HG03097 (cell line): ENCODE measurements around the gene HMCN2.
"Not testable (repeated sequence)": the region's sequence is repeated elsewhere in the genome, so short reads cannot be mapped to it uniquely, and the experiment has no call there.

Experiments used
- ATAC-seq: cut with Tn5 transposase; IDR thresholded peaks from one replicate; pipeline ENCODE4 v1.9.1; 2021; ENCODE audit not compliant: unreplicated experiment, low FRiP score

HMCN2 gene

GRCh38 chr9:130263601-130264413 is 1.8 kb upstream of the HMCN2 start:
- no peak for ATAC-seq

- ATAC-seq = no peak
Observed at GRCh38 chr9:130264414-130265350, 878 bp upstream of the HMCN2 start.

DNA sequence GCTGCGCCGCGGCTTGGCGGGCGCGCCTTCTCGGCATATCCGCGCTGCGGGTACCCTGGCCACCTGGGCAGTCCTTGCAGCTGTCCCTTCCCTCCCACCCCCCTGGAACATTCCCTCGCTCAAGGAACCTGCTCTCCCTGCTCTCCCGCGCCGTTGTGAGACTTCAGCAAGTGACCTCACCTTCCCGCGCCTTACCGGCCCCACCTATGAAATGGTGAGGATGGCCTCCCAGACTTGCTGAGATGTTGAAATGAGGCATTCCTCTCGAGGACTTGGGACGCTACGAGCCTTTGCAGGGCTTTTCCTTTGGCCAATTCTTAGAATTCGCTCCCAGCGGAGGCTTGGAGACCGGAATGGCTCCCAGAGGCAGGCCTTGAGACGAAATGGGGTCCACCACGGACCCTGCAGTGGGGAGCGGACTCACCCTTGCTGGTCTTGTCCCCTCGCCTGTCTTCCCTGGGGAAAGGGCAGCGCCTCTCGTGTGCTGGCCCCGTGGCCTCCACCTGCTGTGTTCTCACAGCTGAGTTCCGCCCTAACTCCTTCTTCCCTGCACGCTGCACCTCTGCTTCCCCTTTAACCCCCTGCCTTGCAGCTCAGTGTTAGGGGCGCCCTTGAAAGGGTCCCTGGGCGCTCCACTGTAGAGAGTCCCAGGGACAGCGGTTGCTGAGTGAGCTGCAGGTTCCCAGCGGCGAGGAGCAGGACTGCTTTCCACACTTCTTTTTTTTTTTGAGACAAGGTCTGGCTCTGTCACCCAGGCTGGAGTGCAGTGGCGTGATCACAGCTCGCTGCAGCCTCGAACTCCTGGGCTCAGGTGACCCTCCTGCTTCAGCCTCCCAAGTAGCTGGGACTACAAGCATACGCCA is 907 bp downstream of the HMCN2 start:
- ATAC-seq = no peak

GRCh38 chr9:130267930-130268329 is 2.4 kb downstream of the HMCN2 start:
- no peak for ATAC-seq

- ATAC-seq = no peak
Observed at GRCh38 chr9:130268521-130269211, 3.1 kb downstream of the HMCN2 start.

DNA sequence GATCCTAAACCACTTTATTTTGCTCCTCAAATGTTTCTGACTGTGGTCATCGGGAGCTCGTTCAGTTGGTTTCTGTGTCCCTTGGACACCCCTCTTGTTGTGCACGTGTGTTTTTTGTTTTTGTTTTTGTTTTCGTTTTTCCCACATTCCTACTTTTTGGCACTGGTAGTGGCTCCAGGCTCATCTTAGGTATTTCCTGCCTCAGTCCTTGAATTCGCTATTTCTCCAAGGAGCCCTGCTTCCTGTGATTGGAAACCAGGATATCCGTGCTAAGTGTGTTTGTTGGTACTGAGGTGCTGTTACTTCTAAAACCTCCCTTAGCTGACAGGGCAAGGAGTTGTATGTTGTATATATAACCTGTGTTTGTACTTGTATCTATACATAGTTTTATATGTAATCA is 5.9 kb downstream of the HMCN2 start:
- no peak for ATAC-seq

GRCh38 chr9:130275156-130275555 is 9.6 kb downstream of the HMCN2 start:
- no peak for ATAC-seq

DNA sequence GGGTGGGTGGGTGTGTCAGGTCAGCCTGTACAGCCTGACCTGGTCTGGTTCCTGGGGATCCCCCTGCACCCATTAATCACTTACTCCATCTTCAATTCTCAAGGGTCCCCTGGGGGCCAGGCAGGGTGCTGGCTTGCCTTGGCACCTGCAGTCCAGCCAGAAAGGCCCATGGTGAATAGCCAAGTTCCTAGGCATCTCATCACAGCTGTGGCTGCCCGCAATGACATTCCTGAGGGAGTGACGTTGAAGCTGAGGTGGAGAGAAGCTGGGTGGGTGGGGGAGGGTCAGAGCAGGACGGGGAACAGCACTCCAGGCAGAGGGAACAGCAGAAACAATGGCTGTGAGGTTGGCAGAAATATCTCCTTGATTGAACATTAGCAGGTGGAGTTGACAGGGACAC is 10.6 kb downstream of the HMCN2 start:
- ATAC-seq = no peak

- ATAC-seq = no peak
Observed at GRCh38 chr9:130276955-130277354, 11.4 kb downstream of the HMCN2 start.

DNA sequence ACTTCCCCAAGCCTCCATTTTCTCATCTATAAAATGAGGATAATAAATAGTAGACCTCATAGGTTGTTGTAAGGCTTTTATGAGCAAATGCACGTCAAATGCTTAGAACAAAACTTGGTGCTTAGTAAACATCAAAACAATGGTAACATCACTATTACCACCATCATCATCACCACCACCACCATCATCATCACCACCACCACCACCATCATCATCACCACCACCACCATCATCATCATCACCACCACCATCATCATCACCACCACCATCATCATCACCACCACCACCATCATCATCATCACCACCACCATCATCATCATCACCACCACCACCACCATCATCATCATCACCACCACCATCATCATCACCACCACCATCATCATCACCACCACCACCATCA is 12.0 kb downstream of the HMCN2 start:
- ATAC-seq = not testable (repeated sequence)

GRCh38 chr9:130283539-130284248 is 18.1 kb downstream of the HMCN2 start:
- no peak for ATAC-seq

DNA sequence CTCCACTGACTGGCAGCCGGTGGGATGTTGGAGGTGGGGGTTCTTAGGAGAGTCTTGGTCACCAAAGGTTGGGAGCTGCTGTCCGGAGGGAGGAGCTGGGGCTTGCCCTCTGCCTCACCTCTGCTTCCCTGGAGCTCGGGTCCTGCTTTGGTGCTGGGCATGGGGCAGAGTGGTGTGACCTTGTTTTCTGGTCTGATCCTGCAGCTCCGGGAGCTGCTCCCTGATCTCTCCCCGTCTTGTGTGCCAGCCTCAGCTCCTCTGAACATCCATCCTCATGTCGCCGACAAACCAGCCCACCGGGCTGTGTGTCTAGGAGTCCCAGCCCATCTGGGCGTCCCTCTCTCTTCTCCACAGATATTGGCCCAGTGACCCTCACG is 18.7 kb downstream of the HMCN2 start:
- no peak for ATAC-seq

DNA sequence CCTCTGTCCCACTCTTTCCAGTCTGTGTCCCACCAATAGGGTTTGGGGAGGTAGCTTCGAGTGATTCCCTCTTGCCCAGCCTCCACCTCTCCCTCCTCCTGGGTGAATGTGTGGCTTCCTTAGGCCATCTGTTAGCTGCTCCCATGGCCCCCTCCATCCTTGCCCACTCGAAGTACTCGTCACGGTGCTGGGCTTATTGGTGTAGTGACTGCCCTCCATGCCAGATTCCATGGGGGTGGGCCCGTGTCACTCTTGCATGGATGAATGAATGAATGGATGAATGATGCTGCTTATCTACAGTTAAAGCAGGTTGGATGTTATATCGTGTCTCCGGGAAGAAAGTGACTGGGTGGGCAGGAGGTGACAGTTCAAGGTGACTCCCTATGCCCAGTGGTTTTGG is 19.1 kb downstream of the HMCN2 start:
- ATAC-seq = no peak

- ATAC-seq = no peak
Observed at GRCh38 chr9:130285271-130285670, 19.7 kb downstream of the HMCN2 start.

DNA sequence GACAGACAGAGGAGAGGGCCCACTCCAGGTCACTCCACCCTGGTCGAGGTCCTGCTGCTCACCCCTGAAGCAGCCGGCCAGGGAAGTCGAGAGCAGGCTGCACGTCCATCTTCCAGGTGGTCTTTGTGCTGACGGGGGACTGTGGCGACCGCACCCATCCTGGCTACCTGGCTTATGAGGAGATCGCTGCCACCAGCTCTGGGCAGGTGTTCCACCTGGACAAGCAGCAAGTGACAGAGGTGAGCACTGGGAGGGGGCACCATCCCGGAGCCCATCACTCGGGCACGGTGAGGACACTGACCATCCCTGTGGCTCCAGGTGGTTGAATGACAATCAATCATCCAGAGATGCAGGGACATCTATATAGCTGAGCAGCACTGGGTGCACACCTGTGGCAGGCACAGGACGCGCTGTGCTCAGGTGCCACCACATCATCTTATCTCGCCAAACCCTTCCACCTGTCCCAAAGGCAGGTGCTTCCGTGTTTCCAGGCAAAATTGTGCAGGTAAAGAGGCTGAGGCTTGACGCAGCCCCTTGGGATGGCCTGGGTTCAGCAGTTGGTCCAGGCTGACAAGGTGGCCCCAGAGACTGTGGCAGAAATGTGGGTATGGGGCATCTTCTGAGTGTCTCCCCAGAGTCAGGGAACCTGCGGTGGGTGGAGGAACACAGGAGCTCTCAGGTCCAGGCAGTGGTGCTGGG is 20.7 kb downstream of the HMCN2 start:
- ATAC-seq = no peak

- ATAC-seq = no peak
Observed at GRCh38 chr9:130286781-130287428, 21.3 kb downstream of the HMCN2 start.

- ATAC-seq = no peak
Observed at GRCh38 chr9:130287736-130288135, 22.2 kb downstream of the HMCN2 start.

DNA sequence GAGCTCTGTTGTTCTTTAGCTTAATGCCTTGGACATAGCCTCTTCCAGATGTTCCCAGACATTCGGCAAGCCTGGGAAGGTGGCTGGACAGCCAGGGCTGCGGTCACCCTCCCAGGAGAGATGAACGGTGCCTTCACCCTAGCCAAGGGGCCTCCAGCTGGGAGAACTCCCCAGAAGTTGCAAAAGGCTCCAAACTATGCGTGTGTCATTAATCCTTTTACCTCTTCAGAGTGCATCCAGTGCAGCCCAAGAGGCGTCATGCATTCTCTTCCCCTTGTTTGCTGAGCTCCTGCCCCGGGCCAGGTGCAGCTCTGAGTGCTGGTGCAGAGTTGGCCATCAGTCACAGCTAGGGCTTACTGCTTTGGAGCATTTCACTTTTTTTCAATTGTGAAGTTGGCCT is 22.8 kb downstream of the HMCN2 start:
- no peak for ATAC-seq
